ENCODE data around the gene CDCP1. TPM values are rescaled to one million over a fixed set of nuclear protein-coding genes. Genes with fewer than 3 reads are reported as not detected.

CDCP1 gene
- total RNA-seq, 2 donors from 2014 or later = 8.9 to 13.1 TPM

DNA sequence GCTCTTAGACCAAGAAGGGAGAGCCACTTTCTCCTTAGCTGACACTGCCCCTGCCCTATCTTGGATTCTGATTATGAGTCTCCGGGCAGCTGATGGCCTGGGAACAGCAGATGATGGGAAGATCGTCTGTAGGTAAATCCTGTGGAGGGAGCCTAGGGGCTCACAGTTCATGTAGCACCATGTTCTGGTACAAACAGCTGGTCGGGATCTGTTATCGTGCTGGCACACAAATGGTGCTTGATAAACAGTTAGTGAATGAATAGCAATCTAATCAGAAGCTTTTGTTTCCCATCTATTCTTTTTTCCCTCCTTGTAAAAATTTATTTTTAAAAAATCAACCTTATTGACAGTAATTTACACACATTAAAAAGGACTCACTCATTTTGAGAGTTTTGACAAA, 26.8 kb downstream of the CDCP1 start:
- no peak overlapping the region for H3K4me3 Mint-ChIP-seq
- 60 to 85% methylated on average over 2 to 4 of the region's 4 CpGs for WGBS, 2 experiments (ENCODE audit: insufficient coverage in 1 of 2, insufficient read length in 1 of 2)
- H3K27ac ChIP-seq (ENCODE audit: low read depth, low read length) = no peak overlapping the region
- no peak for DNase-seq
- no peaks in the 10 kb centered on the region for H3K9me3 Mint-ChIP-seq
- H3K9ac ChIP-seq (ENCODE audit: extremely low read depth, low read length, poor library complexity, severe bottlenecking) = no peak overlapping the region
- H3K27ac Mint-ChIP-seq = no peak overlapping the region
- no peak overlapping the region for H3K4me3 ChIP-seq (ENCODE audit: low read length)
- H3K27me3 Mint-ChIP-seq (ENCODE audit: insufficient read depth) = no peaks in the 10 kb centered on the region
- H3K4me1 ChIP-seq (ENCODE audit: control insufficient read depth, insufficient read depth, low read length) = no peaks in the 10 kb centered on the region
- H3K4me1 Mint-ChIP-seq = peaks cover 2% of the 10 kb centered on the region
- TF ChIP-seq, protein P1, sequence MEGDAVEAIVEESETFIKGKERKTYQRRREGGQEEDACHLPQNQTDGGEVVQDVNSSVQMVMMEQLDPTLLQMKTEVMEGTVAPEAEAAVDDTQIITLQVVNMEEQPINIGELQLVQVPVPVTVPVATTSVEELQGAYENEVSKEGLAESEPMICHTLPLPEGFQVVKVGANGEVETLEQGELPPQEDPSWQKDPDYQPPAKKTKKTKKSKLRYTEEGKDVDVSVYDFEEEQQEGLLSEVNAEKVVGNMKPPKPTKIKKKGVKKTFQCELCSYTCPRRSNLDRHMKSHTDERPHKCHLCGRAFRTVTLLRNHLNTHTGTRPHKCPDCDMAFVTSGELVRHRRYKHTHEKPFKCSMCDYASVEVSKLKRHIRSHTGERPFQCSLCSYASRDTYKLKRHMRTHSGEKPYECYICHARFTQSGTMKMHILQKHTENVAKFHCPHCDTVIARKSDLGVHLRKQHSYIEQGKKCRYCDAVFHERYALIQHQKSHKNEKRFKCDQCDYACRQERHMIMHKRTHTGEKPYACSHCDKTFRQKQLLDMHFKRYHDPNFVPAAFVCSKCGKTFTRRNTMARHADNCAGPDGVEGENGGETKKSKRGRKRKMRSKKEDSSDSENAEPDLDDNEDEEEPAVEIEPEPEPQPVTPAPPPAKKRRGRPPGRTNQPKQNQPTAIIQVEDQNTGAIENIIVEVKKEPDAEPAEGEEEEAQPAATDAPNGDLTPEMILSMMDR (conservative IDR thresholded peaks at IDR 0.05) = no peak
- no peaks in the 10 kb centered on the region for H3K27me3 ChIP-seq (ENCODE audit: control insufficient read depth, insufficient read depth, low read length, poor library complexity, severe bottlenecking)
- no peaks in the 10 kb centered on the region for H3K36me3 Mint-ChIP-seq (ENCODE audit: low read depth)
- no peaks in the 10 kb centered on the region for H3K36me3 ChIP-seq (ENCODE audit: control insufficient read depth, insufficient read depth, low read length)
- no peaks in the 10 kb centered on the region for H3K9me3 ChIP-seq (ENCODE audit: control insufficient read depth, low read length)

DNA sequence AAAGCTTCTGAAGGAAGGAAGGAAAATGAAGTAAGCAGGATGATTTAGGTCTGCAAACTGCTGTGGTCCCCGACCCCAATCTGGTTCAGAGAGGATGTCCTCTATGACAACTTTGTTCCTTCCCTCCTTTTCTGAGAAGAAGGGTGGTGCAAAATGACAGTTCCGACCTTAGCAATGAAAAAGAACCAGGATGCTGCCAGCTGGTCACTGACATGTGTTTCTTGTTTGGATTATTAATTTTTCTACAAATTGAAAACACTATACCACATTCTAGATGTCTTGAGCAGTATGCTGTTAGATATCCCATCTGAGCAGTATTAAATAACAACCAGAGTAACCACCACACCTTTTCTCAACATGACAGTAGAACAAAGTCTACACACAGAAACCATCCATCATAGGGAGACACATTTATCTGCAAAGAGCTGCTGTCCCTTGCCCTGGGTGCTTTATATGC, 27.5 kb downstream of the CDCP1 start:
- no peaks in the 10 kb centered on the region for H3K9me3 Mint-ChIP-seq
- H3K4me3 ChIP-seq (ENCODE audit: low read length) = no peak overlapping the region
- no peaks in the 10 kb centered on the region for H3K36me3 Mint-ChIP-seq (ENCODE audit: low read depth)
- H3K36me3 ChIP-seq (ENCODE audit: control insufficient read depth, insufficient read depth, low read length) = no peaks in the 10 kb centered on the region
- H3K27me3 ChIP-seq (ENCODE audit: control insufficient read depth, insufficient read depth, low read length, poor library complexity, severe bottlenecking) = no peaks in the 10 kb centered on the region
- no peak overlapping the region for H3K4me3 Mint-ChIP-seq
- no peak overlapping the region for H3K27ac ChIP-seq (ENCODE audit: low read depth, low read length)
- WGBS, 2 experiments (ENCODE audit: insufficient coverage in 1 of 2, insufficient read length in 1 of 2) = 100% methylated on average over 2 of the region's 2 CpGs; no CpG with 5 or more reads in 1 of the 2 experiments
- H3K9me3 ChIP-seq (ENCODE audit: control insufficient read depth, low read length) = no peaks in the 10 kb centered on the region
- no peak for DNase-seq
- no peak overlapping the region for H3K27ac Mint-ChIP-seq
- peaks cover 2% of the 10 kb centered on the region for H3K4me1 Mint-ChIP-seq
- H3K4me1 ChIP-seq (ENCODE audit: control insufficient read depth, insufficient read depth, low read length) = no peaks in the 10 kb centered on the region
- TF ChIP-seq, protein P1 (conservative IDR thresholded peaks at IDR 0.05) = no peak
- H3K27me3 Mint-ChIP-seq (ENCODE audit: insufficient read depth) = no peaks in the 10 kb centered on the region
- H3K9ac ChIP-seq (ENCODE audit: extremely low read depth, low read length, poor library complexity, severe bottlenecking) = no peak overlapping the region

DNA sequence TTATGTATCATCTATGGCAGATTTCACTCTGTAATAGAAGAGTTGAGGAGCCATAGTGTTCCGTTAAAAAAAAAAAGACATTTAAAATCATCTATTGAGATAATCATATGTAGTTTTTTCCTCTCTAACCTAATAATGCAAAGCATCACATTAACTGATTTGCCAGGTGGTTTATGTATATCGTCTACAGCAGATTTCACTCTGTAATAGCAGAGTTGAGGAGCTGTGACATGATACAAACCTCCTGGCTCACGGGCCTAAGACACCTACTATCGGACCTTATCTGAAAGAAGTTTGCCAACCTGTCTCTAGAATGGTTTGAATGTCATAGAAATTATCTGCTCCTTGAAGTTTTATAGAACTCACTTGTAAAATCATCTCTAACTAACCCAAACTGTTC, 29.8 kb downstream of the CDCP1 start:
- H3K4me1 Mint-ChIP-seq = peaks cover 2% of the 10 kb centered on the region
- Histone ChIP-seq H3K9me3 (ENCODE audit: control insufficient read depth, low read length) (no peaks in the 10 kb centered on the region), H3K9ac (ENCODE audit: extremely low read depth, low read length, poor library complexity, severe bottlenecking) (no peak overlapping the region), H3K4me3 (ENCODE audit: low read length) (no peak overlapping the region), H3K4me1 (ENCODE audit: control insufficient read depth, insufficient read depth, low read length) (no peaks in the 10 kb centered on the region), H3K27me3 (ENCODE audit: control insufficient read depth, insufficient read depth, low read length, poor library complexity, severe bottlenecking) (no peaks in the 10 kb centered on the region), H3K27ac (ENCODE audit: low read depth, low read length) (no peak overlapping the region), H3K36me3 (ENCODE audit: control insufficient read depth, insufficient read depth, low read length) (no peaks in the 10 kb centered on the region)
- H3K9me3 Mint-ChIP-seq = no peaks in the 10 kb centered on the region
- H3K36me3 Mint-ChIP-seq (ENCODE audit: low read depth) = peaks cover 3% of the 10 kb centered on the region
- no peaks in the 10 kb centered on the region for H3K27me3 Mint-ChIP-seq (ENCODE audit: insufficient read depth)
- no peak for DNase-seq
- no peak overlapping the region for H3K27ac Mint-ChIP-seq
- TF ChIP-seq, protein P1 (conservative IDR thresholded peaks at IDR 0.05) = no peak
- 96 to 100% methylated on average over 3 to 4 of the region's 4 CpGs for WGBS, 2 experiments (ENCODE audit: insufficient coverage in 1 of 2, insufficient read length in 1 of 2)
- no peak overlapping the region for H3K4me3 Mint-ChIP-seq

All from endodermal cell (in vitro differentiated cells).